Stimulated activated memory B cell treated with anti-CD40 and anti-IgM and Interleukin-4, amounts not matched to agents 10 μg/mL and 1 μg/mL and 100 μg/mL, for 72 hours (primary cell): ENCODE data around the gene PSMC3IP.
"Not testable (repeated sequence)": the region's sequence is repeated elsewhere in the genome, so short reads cannot be mapped to it uniquely, and the experiment has no call there.

Experiments
- ATAC-seq: fragments of 150-1000 bp; cut with Tn5 transposase; 2 replicates; pipeline ENCODE4 v1.10.0; 2021
- H3K27ac Mint-ChIP-seq: one replicate; pipeline ENCODE4 v1.8.0; 2022; ENCODE audit warnings: mild to moderate bottlenecking, mixed read lengths
- H3K27me3 Mint-ChIP-seq: one replicate; pipeline ENCODE4 v1.8.0; 2022; ENCODE audit warnings: mixed read lengths
- H3K36me3 Mint-ChIP-seq: one replicate; pipeline ENCODE4 v1.8.0; 2022; ENCODE audit warnings: mixed read lengths
- H3K4me1 Mint-ChIP-seq: one replicate; pipeline ENCODE4 v1.8.0; 2022; ENCODE audit warnings: mixed read lengths
- H3K4me3 Mint-ChIP-seq: one replicate; pipeline ENCODE4 v1.8.0; 2022; ENCODE audit warnings: mild to moderate bottlenecking, moderate library complexity, mixed read lengths
- H3K9me3 Mint-ChIP-seq: one replicate; pipeline ENCODE4 v1.8.0; 2022; ENCODE audit warnings: mixed read lengths

Gene PSMC3IP

GRCh38 chr17:42541041-42541833, 36.3 kb downstream of the PSMC3IP start:
- Mint-ChIP-seq H3K27me3 (no peaks in the 10 kb centered on the region), H3K4me1 (peaks cover 21% of the 10 kb centered on the region), H3K27ac (peak overlapping the region; percentile 14), H3K36me3 (peaks cover 40% of the 10 kb centered on the region), H3K9me3 (no peaks in the 10 kb centered on the region), H3K4me3 (no peak overlapping the region)
- no peak for ATAC-seq

GRCh38 chr17:42540558-42540957, 37.0 kb downstream of the PSMC3IP start:
- H3K9me3 Mint-ChIP-seq, H3K27me3 Mint-ChIP-seq, H3K4me3 Mint-ChIP-seq, ATAC-seq: not testable (repeated sequence)
- Mint-ChIP-seq H3K27ac (peak overlapping the region; percentile 14), H3K36me3 (peaks cover 40% of the 10 kb centered on the region), H3K4me1 (peaks cover 25% of the 10 kb centered on the region)

- H3K36me3 Mint-ChIP-seq: peaks cover 40% of the 10 kb centered on the region
- H3K4me1 Mint-ChIP-seq: peaks cover 28% of the 10 kb centered on the region
- H3K27me3 Mint-ChIP-seq: no peaks in the 10 kb centered on the region
- H3K9me3 Mint-ChIP-seq: no peaks in the 10 kb centered on the region
- H3K4me3 Mint-ChIP-seq: no peak overlapping the region
- H3K27ac Mint-ChIP-seq: peak overlapping the region; percentile 76
- no peak for ATAC-seq
Measured at GRCh38 chr17:42538482-42538881, 39.0 kb downstream of the PSMC3IP start.

GRCh38 chr17:42537826-42538451, 39.6 kb downstream of the PSMC3IP start:
- Mint-ChIP-seq H3K36me3 (peaks cover 35% of the 10 kb centered on the region), H3K27me3 (no peaks in the 10 kb centered on the region), H3K27ac (peak overlapping the region; percentile 76), H3K9me3 (no peaks in the 10 kb centered on the region), H3K4me3 (peak overlapping the region; percentile 68), H3K4me1 (peaks cover 28% of the 10 kb centered on the region)
- ATAC-seq: no peak

- ATAC-seq: no peak
Measured at GRCh38 chr17:42537156-42537805, 40.2 kb downstream of the PSMC3IP start.

GRCh38 chr17:42536372-42537155, 41.0 kb downstream of the PSMC3IP start:
- Mint-ChIP-seq H3K36me3 (peaks cover 31% of the 10 kb centered on the region), H3K9me3 (no peaks in the 10 kb centered on the region), H3K27ac (peak overlapping the region; percentile 89), H3K4me1 (peaks cover 32% of the 10 kb centered on the region), H3K27me3 (no peaks in the 10 kb centered on the region), H3K4me3 (peak overlapping the region; percentile 95)
- ATAC-seq: peak; percentile 87

More at GRCh38 chr17:42537156-42537805, 40.2 kb downstream of the PSMC3IP start:
- Mint-ChIP-seq H3K27me3 (no peaks in the 10 kb centered on the region), H3K4me3 (peak overlapping the region; percentile 95), H3K4me1 (peaks cover 28% of the 10 kb centered on the region), H3K36me3 (peaks cover 31% of the 10 kb centered on the region), H3K27ac (peak overlapping the region; percentile 89), H3K9me3 (no peaks in the 10 kb centered on the region)

GRCh38 chr17:42536048-42536371, 41.5 kb downstream of the PSMC3IP start, which contains the start of gene NAGLU:
TSS of gene NAGLU (plus strand) at chr17:42536241. CDS start at chr17:42536273, 32 bp downstream.
- H3K4me3 Mint-ChIP-seq: peak within 1 kb of the TSS; percentile 95
- no peaks in the 10 kb centered on the region for H3K9me3 Mint-ChIP-seq
- H3K27ac Mint-ChIP-seq: peak within 1 kb of the TSS; percentile 89
- peaks cover 38% of the 10 kb centered on the region for H3K4me1 Mint-ChIP-seq
- peak; percentile 98 for ATAC-seq
- peaks cover 25% of the 10 kb centered on the region for H3K36me3 Mint-ChIP-seq
- H3K27me3 Mint-ChIP-seq: no peaks in the 10 kb centered on the region

GRCh38 chr17:42535155-42536047, 42.1 kb downstream of the PSMC3IP start:
- Mint-ChIP-seq H3K27me3 (no peaks in the 10 kb centered on the region), H3K27ac (peak overlapping the region; percentile 89), H3K9me3 (no peaks in the 10 kb centered on the region), H3K4me3 (peak overlapping the region; percentile 89), H3K36me3 (peaks cover 19% of the 10 kb centered on the region), H3K4me1 (peaks cover 44% of the 10 kb centered on the region)
- no peak for ATAC-seq

- Mint-ChIP-seq H3K27me3 (no peaks in the 10 kb centered on the region), H3K27ac (peak overlapping the region; percentile 75), H3K4me1 (peaks cover 45% of the 10 kb centered on the region), H3K4me3 (peak overlapping the region; percentile 79), H3K36me3 (no peaks in the 10 kb centered on the region), H3K9me3 (no peaks in the 10 kb centered on the region)
- ATAC-seq: peak; percentile 28
Measured at GRCh38 chr17:42531455-42532354, 45.8 kb downstream of the PSMC3IP start.

GRCh38 chr17:42530952-42531454, 46.5 kb downstream of the PSMC3IP start:
- Mint-ChIP-seq H3K9me3 (no peaks in the 10 kb centered on the region), H3K36me3 (no peaks in the 10 kb centered on the region), H3K27ac (peak overlapping the region; percentile 75), H3K27me3 (no peaks in the 10 kb centered on the region), H3K4me3 (no peak overlapping the region), H3K4me1 (peaks cover 41% of the 10 kb centered on the region)
- no peak for ATAC-seq

- peaks cover 33% of the 10 kb centered on the region for H3K4me1 Mint-ChIP-seq
- H3K27ac Mint-ChIP-seq: peak overlapping the region; percentile 48
- no peaks in the 10 kb centered on the region for H3K36me3 Mint-ChIP-seq
- H3K27me3 Mint-ChIP-seq: no peaks in the 10 kb centered on the region
- no peak overlapping the region for H3K4me3 Mint-ChIP-seq
- no peaks in the 10 kb centered on the region for H3K9me3 Mint-ChIP-seq
- no peak for ATAC-seq
Measured at GRCh38 chr17:42529061-42529460, 48.5 kb downstream of the PSMC3IP start.

GRCh38 chr17:42527932-42528331, 49.6 kb downstream of the PSMC3IP start:
- Mint-ChIP-seq H3K9me3 (no peaks in the 10 kb centered on the region), H3K27ac (no peak overlapping the region), H3K4me3 (no peak overlapping the region), H3K4me1 (peaks cover 33% of the 10 kb centered on the region), H3K27me3 (no peaks in the 10 kb centered on the region), H3K36me3 (peaks cover 5% of the 10 kb centered on the region)
- ATAC-seq: no peak

GRCh38 chr17:42526031-42526444, 51.5 kb downstream of the PSMC3IP start:
- Mint-ChIP-seq H3K9me3 (no peaks in the 10 kb centered on the region), H3K4me1 (peaks cover 24% of the 10 kb centered on the region), H3K27me3 (no peaks in the 10 kb centered on the region), H3K27ac (no peak overlapping the region), H3K4me3 (no peak overlapping the region), H3K36me3 (peaks cover 24% of the 10 kb centered on the region)
- ATAC-seq: no peak
